Vagina (tissue), 2 donors: Measurements from ENCODE around the gene ARVCF.

Source experiments
- POLR2A ChIP-seq, 2 donors: fragments of 450-650 bp; IDR thresholded peaks; one replicate each; pipeline ENCODE4 v1.6.1; 2017; ENCODE audit warnings: antibody characterized with exemption in 2 of 2, mild to moderate bottlenecking in 2 of 2, moderate library complexity in 2 of 2
- POLR2AphosphoS5 ChIP-seq, 2 donors: sonication (generic); formaldehyde crosslinking; IDR thresholded peaks; one replicate each; pipeline ENCODE4 v1.9.0; 2017; ENCODE audit warnings: antibody characterized with exemption in 2 of 2, mild to moderate bottlenecking in 2 of 2, low read depth in 1 of 2; ENCODE audit not compliant: insufficient read depth in 1 of 2
- TF ChIP-seq, protein P1 (sequence below), 3 experiments: fragments of 450-650 bp in 2 of 3; fragments of 200-600 bp in 1 of 3; sonication (generic) in 1 of 3; IDR thresholded peaks; one replicate each; pipeline ENCODE4 v1.5.1; 2017 to 2019; ENCODE audit warnings: antibody characterized with exemption in 3 of 3, mild to moderate bottlenecking in 2 of 3, moderate library complexity in 2 of 3

- TF ChIP-seq, protein P1, sequence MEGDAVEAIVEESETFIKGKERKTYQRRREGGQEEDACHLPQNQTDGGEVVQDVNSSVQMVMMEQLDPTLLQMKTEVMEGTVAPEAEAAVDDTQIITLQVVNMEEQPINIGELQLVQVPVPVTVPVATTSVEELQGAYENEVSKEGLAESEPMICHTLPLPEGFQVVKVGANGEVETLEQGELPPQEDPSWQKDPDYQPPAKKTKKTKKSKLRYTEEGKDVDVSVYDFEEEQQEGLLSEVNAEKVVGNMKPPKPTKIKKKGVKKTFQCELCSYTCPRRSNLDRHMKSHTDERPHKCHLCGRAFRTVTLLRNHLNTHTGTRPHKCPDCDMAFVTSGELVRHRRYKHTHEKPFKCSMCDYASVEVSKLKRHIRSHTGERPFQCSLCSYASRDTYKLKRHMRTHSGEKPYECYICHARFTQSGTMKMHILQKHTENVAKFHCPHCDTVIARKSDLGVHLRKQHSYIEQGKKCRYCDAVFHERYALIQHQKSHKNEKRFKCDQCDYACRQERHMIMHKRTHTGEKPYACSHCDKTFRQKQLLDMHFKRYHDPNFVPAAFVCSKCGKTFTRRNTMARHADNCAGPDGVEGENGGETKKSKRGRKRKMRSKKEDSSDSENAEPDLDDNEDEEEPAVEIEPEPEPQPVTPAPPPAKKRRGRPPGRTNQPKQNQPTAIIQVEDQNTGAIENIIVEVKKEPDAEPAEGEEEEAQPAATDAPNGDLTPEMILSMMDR (IDR thresholded peaks at IDR 0.05) = no peak
- no peak for TF ChIP-seq POLR2AphosphoS5 (IDR thresholded peaks at IDR 0.05; ENCODE audit: insufficient read depth in 1 of 2, low read depth in 1 of 2)
- no peak for TF ChIP-seq POLR2A (IDR thresholded peaks at IDR 0.05)
Observed at GRCh38 chr22:19976671-19977070, 40.0 kb downstream of the ARVCF start.
